ENCODE data around the gene KANSL1.

GRCh38 chr17:46099865-46100264 is 93.4 kb downstream of the KANSL1 start:
- TF ChIP-seq, protein P1, sequence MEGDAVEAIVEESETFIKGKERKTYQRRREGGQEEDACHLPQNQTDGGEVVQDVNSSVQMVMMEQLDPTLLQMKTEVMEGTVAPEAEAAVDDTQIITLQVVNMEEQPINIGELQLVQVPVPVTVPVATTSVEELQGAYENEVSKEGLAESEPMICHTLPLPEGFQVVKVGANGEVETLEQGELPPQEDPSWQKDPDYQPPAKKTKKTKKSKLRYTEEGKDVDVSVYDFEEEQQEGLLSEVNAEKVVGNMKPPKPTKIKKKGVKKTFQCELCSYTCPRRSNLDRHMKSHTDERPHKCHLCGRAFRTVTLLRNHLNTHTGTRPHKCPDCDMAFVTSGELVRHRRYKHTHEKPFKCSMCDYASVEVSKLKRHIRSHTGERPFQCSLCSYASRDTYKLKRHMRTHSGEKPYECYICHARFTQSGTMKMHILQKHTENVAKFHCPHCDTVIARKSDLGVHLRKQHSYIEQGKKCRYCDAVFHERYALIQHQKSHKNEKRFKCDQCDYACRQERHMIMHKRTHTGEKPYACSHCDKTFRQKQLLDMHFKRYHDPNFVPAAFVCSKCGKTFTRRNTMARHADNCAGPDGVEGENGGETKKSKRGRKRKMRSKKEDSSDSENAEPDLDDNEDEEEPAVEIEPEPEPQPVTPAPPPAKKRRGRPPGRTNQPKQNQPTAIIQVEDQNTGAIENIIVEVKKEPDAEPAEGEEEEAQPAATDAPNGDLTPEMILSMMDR (IDR thresholded peaks at IDR 0.05 in 2 of 3, conservative IDR thresholded peaks at IDR 0.05 in 1 of 3; ENCODE audit: control insufficient read depth in 2 of 3, extremely low read depth in 1 of 3, insufficient read depth in 1 of 3, low read depth in 3 of 3, low read length in 3 of 3) = no peak
- TF ChIP-seq HDAC6 (IDR thresholded peaks at IDR 0.05; ENCODE audit: unreplicated experiment) (no peak), NR2C2 (IDR thresholded peaks at IDR 0.05; ENCODE audit: borderline replicate concordance, control insufficient read depth, insufficient read length, low read depth) (no peak), DPF2 (IDR thresholded peaks at IDR 0.05) (no peak), SMARCA5 (IDR thresholded peaks at IDR 0.05) (no peak), CREM (IDR thresholded peaks at IDR 0.05; ENCODE audit: low read depth) (no peak), NBN (IDR thresholded peaks at IDR 0.05) (no peak), CBX3 (IDR thresholded peaks at IDR 0.05; ENCODE audit: borderline replicate concordance, low read depth) (no peak), TARDBP (IDR thresholded peaks at IDR 0.05; ENCODE audit: borderline replicate concordance) (no peak), POLR2AphosphoS5 (IDR thresholded peaks at IDR 0.05; ENCODE audit: low read length) (no peak), SRF (IDR thresholded peaks at IDR 0.05; ENCODE audit: low read depth in 2 of 2, low read length in 2 of 2) (no peak)
- TF ChIP-seq, protein P2, sequence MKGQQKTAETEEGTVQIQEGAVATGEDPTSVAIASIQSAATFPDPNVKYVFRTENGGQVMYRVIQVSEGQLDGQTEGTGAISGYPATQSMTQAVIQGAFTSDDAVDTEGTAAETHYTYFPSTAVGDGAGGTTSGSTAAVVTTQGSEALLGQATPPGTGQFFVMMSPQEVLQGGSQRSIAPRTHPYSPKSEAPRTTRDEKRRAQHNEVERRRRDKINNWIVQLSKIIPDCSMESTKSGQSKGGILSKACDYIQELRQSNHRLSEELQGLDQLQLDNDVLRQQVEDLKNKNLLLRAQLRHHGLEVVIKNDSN (IDR thresholded peaks at IDR 0.05; ENCODE audit: borderline replicate concordance, extremely low read length, insufficient read depth, low read depth, low read length) = no peak
- TF ChIP-seq, protein P3, sequence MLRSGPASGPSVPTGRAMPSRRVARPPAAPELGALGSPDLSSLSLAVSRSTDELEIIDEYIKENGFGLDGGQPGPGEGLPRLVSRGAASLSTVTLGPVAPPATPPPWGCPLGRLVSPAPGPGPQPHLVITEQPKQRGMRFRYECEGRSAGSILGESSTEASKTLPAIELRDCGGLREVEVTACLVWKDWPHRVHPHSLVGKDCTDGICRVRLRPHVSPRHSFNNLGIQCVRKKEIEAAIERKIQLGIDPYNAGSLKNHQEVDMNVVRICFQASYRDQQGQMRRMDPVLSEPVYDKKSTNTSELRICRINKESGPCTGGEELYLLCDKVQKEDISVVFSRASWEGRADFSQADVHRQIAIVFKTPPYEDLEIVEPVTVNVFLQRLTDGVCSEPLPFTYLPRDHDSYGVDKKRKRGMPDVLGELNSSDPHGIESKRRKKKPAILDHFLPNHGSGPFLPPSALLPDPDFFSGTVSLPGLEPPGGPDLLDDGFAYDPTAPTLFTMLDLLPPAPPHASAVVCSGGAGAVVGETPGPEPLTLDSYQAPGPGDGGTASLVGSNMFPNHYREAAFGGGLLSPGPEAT (IDR thresholded peaks at IDR 0.05; ENCODE audit: low read depth) = no peak
